Measurements from ENCODE around the gene PRKN. TPM values are rescaled to one million over a fixed set of nuclear protein-coding genes. Genes with fewer than 3 reads are reported as not detected.

Gene PRKN
- total RNA-seq, 2 donors from 2014 or later = 7.6 to 7.9 TPM

- intact Hi-C loops (cut with DNase I) = no loop called here
- DNase-seq (ENCODE audit: low spot score) = no peak
Observed at GRCh38 chr6:162364488-162364887, 363.1 kb downstream of the PRKN start.

DNA sequence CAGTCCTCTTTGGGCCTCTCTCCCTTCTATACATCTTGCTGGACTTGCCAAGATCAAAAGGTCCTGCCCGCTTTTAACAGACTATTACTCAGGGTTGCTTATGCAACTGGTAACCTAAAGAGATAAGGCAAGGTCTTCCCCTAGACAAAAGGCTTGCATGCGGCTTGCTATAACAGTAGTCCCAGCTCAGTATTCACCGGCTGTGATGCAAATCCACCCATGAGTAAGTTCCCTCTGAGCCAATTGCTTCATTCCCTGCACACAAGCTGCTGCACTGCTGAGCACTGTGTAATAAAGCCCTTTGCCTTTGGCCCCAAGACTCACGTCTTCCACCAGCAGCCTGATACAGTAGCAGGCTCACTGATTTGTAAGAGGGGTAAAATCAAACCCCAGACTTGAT, 363.8 kb downstream of the PRKN start:
- DNase-seq (ENCODE audit: low spot score) = no peak
- intact Hi-C loops (cut with DNase I) = no loop called here

- DNase-seq (ENCODE audit: low spot score) = no peak
- intact Hi-C loops (cut with DNase I) = no loop called here
Observed at GRCh38 chr6:162360901-162361567, 366.5 kb downstream of the PRKN start.

DNA sequence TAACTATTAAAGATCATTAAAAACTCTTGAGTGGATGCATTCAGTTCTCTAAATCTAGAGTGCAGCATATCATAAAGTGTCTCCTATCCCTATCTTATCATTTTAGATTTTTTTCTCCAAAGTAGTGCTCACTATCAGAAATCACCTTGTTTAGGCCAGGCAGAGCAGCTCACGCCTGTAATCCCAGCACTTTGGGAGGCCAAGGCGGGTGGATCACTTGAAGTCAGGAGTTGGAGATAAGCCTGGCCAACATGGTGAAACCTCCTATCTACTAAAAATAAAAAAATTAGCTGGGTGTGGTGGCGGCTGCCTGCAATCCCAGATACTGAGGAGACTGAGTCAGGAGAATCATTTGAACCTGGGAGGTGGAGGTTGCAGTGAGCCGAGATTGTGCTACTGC, 368.9 kb downstream of the PRKN start:
- intact Hi-C loops (cut with DNase I) = no loop called here
- no peak for DNase-seq (ENCODE audit: low spot score)

DNA sequence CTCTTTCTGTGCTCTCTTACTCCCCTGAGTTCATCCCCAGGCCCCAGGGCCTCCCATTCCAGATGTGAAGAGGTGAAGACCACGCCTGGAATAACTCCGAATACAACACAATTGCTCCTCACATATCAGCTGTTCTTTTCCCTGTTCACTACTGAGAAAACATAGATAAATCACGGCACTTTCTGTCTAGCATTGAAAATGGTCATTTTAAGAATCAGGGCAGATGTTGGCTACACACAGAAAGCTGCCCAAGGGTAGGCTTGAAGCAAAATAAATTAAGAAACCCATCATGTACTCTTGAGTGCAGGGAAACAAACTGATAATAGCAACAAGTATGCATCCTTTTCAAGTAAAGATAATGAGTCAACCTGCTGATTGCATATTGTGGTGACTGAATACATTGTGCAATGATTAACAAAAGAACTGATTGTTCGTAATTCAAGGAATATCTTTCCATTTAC, 382.5 kb downstream of the PRKN start:
- DNase-seq (ENCODE audit: low spot score) = no peak
- intact Hi-C loops (cut with DNase I) = no loop called here

DNA sequence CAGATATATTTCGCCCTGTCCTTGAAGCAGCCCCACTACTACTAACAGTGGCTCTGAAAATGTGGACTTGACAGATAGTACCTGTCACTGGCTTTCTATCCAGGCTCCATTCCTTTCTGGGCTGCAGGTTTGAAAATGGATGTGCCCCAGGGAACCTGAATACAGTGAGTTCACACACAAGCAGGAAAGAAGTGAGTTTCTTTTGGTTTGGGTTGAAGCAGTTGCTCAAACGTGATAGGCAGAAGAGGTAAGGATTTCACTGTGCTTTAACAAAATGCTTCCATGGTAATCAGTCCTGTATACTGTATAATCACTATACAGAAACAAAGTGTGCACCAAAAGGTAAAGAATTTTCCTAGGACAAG, 382.9 kb downstream of the PRKN start:
- intact Hi-C loops (cut with DNase I) = no loop called here
- DNase-seq (ENCODE audit: low spot score) = no peak

GRCh38 chr6:162343936-162344645, 383.5 kb downstream of the PRKN start:
- intact Hi-C loops (cut with DNase I) = no loop called here
- no peak for DNase-seq (ENCODE audit: low spot score)

DNA sequence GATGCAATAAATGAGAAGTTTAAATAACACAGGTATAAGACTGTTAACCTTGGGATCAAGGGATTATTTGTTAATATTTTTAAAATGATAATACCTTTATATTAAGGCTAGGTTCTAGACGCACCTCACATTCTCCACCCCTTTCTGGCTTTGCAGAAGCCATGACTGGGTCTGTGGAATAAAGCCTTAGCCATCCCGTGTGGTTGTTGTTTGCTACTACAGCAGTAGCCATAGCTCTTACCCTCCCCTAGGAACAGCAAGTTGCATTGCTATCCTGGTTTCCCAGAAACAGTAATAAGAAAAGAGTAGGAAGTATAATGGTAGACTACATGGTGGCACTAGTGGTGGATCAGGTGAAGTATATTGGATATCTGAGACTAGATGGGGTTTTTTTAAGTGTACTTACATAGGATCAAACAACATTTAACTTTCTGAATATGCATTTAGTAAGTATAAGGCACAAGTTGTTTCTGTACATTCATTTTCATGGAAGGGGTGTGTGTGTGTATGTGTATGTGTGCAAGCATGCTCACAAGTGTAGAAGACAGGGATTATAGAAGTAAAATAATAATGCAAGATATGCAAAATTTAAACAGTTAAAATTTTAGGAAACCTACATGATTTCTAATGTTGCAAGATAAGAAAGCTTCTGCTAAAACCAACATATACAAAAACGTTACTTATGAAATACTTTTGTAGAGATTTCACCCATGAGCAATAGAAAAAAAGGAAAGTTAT, 384.2 kb downstream of the PRKN start:
- intact Hi-C loops (cut with DNase I) = no loop called here
- DNase-seq (ENCODE audit: low spot score) = no peak

DNA sequence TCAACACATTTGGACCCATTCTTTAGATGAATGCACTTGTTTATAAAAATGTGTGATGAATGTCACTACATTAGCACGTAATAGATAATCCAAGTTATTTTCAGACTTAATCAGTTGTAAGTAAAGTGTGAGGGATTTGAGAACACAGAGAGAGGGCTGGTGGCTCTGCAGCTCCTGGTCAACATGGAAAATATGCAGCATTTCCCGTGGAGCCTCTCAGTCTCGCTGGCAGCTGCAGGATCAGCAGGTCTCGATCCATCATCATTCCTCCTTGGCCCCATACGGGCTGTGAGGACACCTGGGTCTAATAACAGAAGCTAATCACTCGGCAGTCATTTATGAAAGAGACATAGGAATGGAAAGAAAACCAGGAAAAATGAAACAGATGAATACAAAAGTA, 390.2 kb downstream of the PRKN start:
- no peak for DNase-seq (ENCODE audit: low spot score)
- intact Hi-C loops (cut with DNase I) = no loop called here

DNA sequence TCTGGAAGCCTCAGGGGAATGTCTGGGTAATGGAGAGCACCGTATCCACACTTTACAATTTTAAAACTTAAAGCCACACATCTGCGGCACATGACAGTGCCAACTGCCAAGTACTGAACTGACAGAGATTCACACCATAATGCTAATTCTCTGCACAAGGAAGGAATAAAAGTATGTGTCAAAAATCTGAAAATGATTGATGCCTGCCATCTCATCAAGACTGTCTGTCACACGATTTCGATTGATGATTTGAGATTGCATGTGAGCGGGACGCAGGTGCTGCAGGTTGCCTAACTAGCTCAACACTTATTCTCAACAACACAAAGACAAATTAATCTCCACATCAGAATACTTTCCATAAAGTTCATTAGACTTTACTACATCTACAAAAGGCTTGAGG, 391.2 kb downstream of the PRKN start:
- DNase-seq (ENCODE audit: low spot score) = no peak
- intact Hi-C loops (cut with DNase I) = no loop called here

DNA sequence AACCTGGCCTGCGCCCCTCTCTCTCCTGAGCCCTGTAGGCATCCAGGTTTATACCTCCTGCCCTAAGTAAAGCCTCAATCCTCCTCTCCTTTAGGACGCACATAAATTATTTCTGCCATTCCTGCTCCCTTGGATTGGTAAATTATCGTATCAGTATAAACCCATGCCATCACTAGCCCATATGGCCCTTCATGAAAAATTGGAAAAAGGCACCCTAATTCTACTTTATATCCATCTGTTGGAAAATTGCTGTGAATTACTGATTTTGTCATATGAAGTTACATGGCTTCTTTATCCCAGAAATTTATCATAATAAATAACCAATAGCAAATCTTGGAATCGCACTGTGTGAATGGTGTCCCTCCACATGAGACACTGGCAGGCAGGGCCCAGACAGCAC, 395.2 kb downstream of the PRKN start:
- intact Hi-C loops (cut with DNase I) = no loop called here
- no peak for DNase-seq (ENCODE audit: low spot score)

- intact Hi-C loops (cut with DNase I) = no loop called here
- DNase-seq (ENCODE audit: low spot score) = no peak
Observed at GRCh38 chr6:162331911-162332310, 395.7 kb downstream of the PRKN start.

DNA sequence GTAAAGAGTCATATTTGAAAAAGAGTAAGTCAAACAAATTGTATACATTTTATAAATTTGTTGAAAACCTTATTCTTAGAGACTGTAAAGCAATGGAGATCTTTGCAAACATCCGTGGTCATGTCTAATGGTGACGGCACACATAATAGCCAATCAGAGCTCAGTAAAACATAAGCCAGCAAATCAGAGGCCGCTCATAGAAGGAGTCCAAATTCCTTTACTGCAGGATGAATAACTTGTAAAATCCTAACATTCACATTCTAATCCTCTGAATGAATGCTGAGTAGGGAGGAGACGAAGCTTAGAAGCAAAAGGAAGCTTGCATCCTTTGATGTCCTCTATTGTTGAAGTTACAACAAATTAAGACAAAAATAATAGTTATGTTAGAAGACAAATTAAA, 401.7 kb downstream of the PRKN start:
- intact Hi-C loops (cut with DNase I) = no loop called here
- no peak for DNase-seq (ENCODE audit: low spot score)

GRCh38 chr6:162325051-162325450, 402.5 kb downstream of the PRKN start:
- intact Hi-C loops (cut with DNase I) = no loop called here
- no peak for DNase-seq (ENCODE audit: low spot score)

GRCh38 chr6:162315291-162315690, 412.3 kb downstream of the PRKN start:
- no peak for DNase-seq (ENCODE audit: low spot score)
- intact Hi-C loops (cut with DNase I) = no loop called here

DNA sequence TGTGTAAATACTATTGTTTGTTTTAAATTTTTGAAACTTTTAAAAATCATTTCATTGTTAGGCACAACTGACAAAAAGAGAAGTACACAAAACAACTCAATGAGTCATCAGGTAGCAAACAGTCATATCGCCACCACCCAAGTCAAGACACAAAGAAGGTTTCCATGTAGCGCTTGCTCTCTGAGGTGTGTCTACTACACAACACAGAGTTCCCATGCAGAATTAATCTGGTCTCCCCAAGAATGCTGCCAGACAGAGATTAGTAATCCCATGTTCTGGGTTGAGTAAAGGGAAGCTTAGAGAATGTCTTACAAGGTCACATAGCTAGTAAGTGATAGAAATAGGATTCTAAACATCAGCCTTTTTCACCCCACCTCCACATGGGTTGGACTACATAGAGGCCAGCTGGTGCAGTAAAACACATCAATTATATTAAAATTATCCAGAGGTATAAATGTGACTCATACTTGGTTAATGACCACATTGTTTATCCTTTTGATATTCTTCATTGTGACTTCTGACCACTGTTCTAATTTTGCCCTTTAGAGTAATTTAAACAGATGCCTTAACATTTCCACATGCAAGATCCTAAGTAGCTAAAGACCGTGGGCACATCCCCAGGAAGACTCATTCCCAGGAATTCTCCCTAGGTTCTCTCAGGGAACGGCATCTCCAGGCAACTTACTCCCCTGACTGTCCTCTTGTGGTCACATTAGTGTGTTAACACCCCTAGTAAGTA, 413.5 kb downstream of the PRKN start:
- DNase-seq (ENCODE audit: low spot score) = no peak
- intact Hi-C loops (cut with DNase I) = no loop called here

GRCh38 chr6:162307865-162308264, 419.7 kb downstream of the PRKN start:
- intact Hi-C loops (cut with DNase I) = no loop called here
- no peak for DNase-seq (ENCODE audit: low spot score)

DNA sequence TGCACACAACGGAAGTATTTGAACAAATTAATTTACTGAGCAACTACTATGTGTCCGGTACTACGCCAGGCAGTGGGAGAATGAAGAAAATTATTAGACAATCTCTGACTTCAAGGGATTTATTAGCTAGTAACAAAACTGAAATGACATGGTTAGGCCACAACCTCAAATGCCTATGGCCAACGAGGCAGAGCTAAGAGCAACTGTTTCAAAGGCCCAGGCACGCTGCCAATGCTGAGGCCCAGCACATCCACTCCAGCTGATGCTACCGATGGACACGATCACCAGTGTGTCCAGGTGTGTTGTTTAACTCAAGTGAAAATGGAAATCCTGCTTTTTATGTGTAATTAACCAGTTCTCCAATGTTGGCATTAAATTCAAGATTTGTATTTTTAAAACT, 420.9 kb downstream of the PRKN start:
- intact Hi-C loops (cut with DNase I) = no loop called here
- no peak for DNase-seq (ENCODE audit: low spot score)

GRCh38 chr6:162301128-162301527, 426.4 kb downstream of the PRKN start:
- DNase-seq (ENCODE audit: low spot score) = no peak
- intact Hi-C loops (cut with DNase I) = no loop called here

DNA sequence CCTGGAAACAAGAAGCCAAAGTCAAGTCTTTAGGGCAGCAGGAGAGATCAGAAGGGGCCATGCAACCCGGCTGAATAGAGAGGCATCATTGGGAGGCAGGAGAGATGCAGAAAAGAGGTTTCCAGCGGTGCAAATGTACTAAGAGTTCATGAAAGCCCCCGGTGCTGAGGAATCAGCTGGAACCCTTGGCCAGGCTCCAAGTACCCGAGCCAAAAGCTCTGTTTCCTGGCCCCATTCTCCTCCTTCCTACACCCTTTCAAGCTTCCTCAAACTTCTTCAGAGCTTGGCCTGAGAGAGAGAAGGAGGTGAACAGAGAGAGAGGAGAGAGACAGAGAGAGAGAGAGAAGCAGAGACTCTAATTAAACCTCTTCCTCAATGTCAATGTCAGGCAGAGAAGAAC, 433.5 kb downstream of the PRKN start:
- intact Hi-C loops (cut with DNase I) = no loop called here
- DNase-seq (ENCODE audit: low spot score) = no peak
